Type B pancreatic cell (in vitro differentiated cells): ENCODE measurements around the gene CRADD. TPM values are rescaled to one million over a fixed set of nuclear protein-coding genes. Genes with fewer than 3 reads are reported as not detected.

Source experiments
- DNase-seq: peaks from one replicate; pipeline ENCODE4 v3.0.0; 2021; ENCODE audit warnings: mixed read lengths; ENCODE audit not compliant: unreplicated experiment; ENCODE audit errors: extremely low spot score
- H3K27ac Mint-ChIP-seq: 2 replicates; pipeline ENCODE4 v1.8.0; 2021; ENCODE audit warnings: mild to moderate bottlenecking, mixed read lengths
- H3K27me3 Mint-ChIP-seq: 2 replicates; pipeline ENCODE4 v1.8.0; 2021; ENCODE audit warnings: mixed read lengths
- H3K36me3 Mint-ChIP-seq: 2 replicates; pipeline ENCODE4 v1.8.0; 2021; ENCODE audit warnings: mixed read lengths
- H3K4me1 Mint-ChIP-seq: one replicate; pipeline ENCODE4 v1.8.0; 2021; ENCODE audit warnings: mixed read lengths; ENCODE audit not compliant: unreplicated experiment
- H3K4me3 Mint-ChIP-seq: 2 replicates; pipeline ENCODE4 v1.8.0; 2021; ENCODE audit warnings: mild to moderate bottlenecking, mixed read lengths
- H3K9me3 Mint-ChIP-seq: 2 replicates; pipeline ENCODE4 v1.8.0; 2021; ENCODE audit warnings: mixed read lengths
- total RNA-seq: library from RNA; stranded (reverse); gene quantifications from 2 replicates; pipeline ENCODE4 v1.2.1, GENCODE V29; 2021; ENCODE audit warnings: low replicate concordance
- TF ChIP-seq, protein P1 (sequence below): fragments of 200-600 bp; sonication (generic); conservative IDR thresholded peaks from 2 replicates; pipeline ENCODE4 v1.5.0; 2021; ENCODE audit warnings: antibody characterized with exemption, mild to moderate bottlenecking

The CRADD gene
- total RNA-seq, 1 donor from 2014 or later: 8.1 TPM

DNA sequence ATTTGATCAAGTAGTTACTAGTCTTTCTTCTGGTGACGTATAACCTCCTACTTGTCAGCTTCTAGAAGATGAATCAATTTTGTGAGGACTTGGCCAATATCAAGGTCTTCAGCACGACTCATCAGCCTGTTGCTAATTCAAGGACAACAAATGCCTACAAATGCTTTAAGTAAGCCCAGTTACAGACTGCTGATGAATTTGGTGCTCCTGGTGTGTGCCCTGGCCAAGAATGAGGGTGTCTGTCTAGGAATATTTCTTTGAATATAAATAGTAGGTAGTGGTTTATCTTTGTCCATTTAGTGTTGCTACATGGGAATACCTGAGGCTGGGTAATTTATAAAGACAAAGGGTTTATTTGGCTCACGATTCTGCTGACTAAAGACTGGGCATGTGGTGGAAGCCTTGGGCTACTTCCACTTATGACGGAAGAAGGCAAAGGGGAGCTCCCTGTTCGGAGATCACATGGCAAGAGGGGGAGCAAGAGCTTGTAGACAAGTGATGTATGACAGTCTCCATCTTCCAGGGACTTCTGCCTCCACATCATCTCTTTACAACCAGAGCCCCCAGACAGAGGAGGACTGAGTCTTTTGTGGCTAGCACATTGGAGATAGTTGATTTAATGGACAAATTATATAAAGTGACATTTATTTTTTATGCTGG lies 180.2 kb downstream of the CRADD start:
- Mint-ChIP-seq H3K36me3 (peaks cover 4% of the 10 kb centered on the region), H3K4me1 (peaks cover 21% of the 10 kb centered on the region), H3K9me3 (peaks cover 4% of the 10 kb centered on the region), H3K27me3 (no peaks in the 10 kb centered on the region), H3K4me3 (no peak overlapping the region), H3K27ac (no peak overlapping the region)
- DNase-seq: no peak
- TF ChIP-seq, protein P1, sequence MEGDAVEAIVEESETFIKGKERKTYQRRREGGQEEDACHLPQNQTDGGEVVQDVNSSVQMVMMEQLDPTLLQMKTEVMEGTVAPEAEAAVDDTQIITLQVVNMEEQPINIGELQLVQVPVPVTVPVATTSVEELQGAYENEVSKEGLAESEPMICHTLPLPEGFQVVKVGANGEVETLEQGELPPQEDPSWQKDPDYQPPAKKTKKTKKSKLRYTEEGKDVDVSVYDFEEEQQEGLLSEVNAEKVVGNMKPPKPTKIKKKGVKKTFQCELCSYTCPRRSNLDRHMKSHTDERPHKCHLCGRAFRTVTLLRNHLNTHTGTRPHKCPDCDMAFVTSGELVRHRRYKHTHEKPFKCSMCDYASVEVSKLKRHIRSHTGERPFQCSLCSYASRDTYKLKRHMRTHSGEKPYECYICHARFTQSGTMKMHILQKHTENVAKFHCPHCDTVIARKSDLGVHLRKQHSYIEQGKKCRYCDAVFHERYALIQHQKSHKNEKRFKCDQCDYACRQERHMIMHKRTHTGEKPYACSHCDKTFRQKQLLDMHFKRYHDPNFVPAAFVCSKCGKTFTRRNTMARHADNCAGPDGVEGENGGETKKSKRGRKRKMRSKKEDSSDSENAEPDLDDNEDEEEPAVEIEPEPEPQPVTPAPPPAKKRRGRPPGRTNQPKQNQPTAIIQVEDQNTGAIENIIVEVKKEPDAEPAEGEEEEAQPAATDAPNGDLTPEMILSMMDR: no peak

DNA sequence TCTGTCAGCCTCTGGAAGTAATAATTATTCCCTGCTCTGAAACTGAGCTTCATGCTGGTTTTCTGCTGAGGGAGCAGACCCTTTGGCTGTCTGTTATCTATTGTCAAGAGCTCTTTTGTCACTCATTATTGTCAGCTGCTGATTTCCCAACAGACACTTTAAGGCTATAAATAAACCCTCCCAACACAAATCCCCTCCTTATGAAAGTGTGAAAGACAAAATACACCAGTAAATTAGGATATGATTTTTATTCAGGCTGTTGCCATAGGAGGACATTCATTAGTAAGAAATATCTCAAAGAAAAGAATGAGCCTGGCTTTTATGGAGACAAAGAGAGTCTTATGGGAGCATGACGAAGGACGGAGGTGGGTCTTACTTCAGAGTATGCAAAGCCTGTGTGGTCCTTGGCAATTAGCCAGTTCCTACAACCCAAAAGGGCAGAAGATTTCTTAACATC lies 180.8 kb downstream of the CRADD start:
- TF ChIP-seq, protein P1: no peak
- no peaks in the 10 kb centered on the region for H3K27me3 Mint-ChIP-seq
- no peak overlapping the region for H3K27ac Mint-ChIP-seq
- H3K9me3 Mint-ChIP-seq: peaks cover 4% of the 10 kb centered on the region
- H3K4me3 Mint-ChIP-seq: no peak overlapping the region
- H3K4me1 Mint-ChIP-seq: peaks cover 20% of the 10 kb centered on the region
- peaks cover 4% of the 10 kb centered on the region for H3K36me3 Mint-ChIP-seq
- DNase-seq: no peak

DNA sequence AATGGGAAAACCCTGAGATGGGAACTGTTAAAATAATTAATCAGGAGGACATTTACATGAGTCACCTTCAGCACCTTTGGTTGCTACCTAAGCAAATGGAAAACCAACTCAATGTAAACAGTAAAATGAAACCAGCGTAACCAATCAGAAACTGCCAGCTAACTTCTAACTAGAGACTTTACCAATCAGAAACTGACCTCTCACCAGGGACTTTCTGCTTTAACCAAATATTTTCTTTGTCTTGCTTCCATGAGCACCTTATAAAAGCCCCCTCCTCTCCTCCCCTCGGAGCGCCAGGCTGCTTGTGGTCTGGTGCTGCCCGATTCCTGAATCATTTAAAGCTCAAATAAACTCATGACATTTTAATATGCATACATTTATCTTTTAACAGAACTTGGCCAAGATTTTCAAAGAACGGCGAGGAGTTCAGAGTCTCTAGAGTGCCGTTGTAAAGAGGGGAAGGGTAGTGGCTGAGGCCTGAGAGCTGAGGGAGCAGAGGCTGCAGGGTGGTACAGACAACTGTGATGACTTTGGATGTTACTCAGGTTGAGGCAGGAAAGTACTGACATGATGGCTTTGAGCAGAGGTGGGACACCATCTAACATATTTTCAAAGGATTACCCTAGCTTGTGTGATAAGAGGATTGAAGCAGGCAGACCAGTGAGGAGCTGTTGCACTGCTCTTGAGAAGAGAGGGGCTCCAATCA lies 183.6 kb downstream of the CRADD start:
- peaks cover 4% of the 10 kb centered on the region for H3K9me3 Mint-ChIP-seq
- H3K27me3 Mint-ChIP-seq: no peaks in the 10 kb centered on the region
- TF ChIP-seq, protein P1: no peak
- H3K4me1 Mint-ChIP-seq: peaks cover 20% of the 10 kb centered on the region
- peak overlapping the region; percentile 49 for H3K27ac Mint-ChIP-seq
- peaks cover 4% of the 10 kb centered on the region for H3K36me3 Mint-ChIP-seq
- no peak overlapping the region for H3K4me3 Mint-ChIP-seq
- no peak for DNase-seq

DNA sequence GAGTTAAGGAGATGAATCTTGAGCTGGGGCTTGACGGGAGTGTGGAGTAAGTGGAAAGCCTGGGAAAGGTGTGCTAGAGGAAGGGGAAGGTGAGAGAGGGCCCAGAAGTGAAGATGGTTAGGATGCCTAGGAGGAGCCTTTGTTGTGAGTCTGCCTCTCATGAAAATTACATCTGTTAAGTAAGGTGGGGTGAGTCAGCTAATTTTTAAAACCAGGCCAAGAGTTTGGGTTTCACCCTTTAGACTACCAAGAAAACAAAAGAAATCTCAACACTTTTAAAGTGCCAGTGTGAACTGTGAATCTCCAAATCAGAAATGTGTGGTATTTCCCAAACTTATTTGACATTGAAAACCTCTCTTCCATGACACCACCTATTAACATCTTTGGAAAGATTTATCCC lies 185.2 kb downstream of the CRADD start:
- TF ChIP-seq, protein P1: no peak
- H3K27ac Mint-ChIP-seq: no peak overlapping the region
- peaks cover 9% of the 10 kb centered on the region for H3K36me3 Mint-ChIP-seq
- H3K27me3 Mint-ChIP-seq: no peaks in the 10 kb centered on the region
- H3K4me1 Mint-ChIP-seq: peaks cover 12% of the 10 kb centered on the region
- no peak overlapping the region for H3K4me3 Mint-ChIP-seq
- peaks cover 4% of the 10 kb centered on the region for H3K9me3 Mint-ChIP-seq
- DNase-seq: no peak

DNA sequence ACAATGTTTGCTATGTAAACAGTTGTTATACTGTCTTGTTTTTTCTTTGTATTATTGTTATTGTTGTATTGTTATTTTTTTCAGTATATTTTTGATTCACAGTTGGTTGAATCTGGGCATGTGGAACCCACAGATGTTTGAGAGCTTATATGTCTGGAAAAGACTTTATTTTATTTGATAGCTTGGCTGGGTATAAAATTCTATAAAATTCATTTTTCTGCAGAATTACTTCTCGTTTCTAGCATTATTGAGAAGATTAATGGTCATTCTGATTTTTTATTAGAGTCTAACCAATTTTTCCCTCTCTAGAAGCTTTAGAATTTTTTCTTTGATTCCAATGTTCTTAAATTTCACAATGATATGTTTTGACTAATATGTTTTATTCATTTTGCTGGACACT lies 188.6 kb downstream of the CRADD start:
- TF ChIP-seq, protein P1: no peak
- Mint-ChIP-seq H3K4me3 (no peak overlapping the region), H3K27me3 (no peaks in the 10 kb centered on the region)

More for the DNA sequence above, 188.6 kb downstream of the CRADD start:
- no peak for DNase-seq
- H3K9me3 Mint-ChIP-seq: peaks cover 4% of the 10 kb centered on the region
- H3K36me3 Mint-ChIP-seq: peaks cover 9% of the 10 kb centered on the region
- no peaks in the 10 kb centered on the region for H3K4me1 Mint-ChIP-seq
- H3K27ac Mint-ChIP-seq: no peak overlapping the region
